Panc1 (cell line): ENCODE results near the gene CMTM6. TPM values are rescaled to one million over a fixed set of nuclear protein-coding genes. Genes with fewer than 3 reads are reported as not detected.

ENCODE experiments used
- ATAC-seq: fragments of 200-7000 bp; cut with Tn5 transposase; 2 replicates; pipeline ENCODE4 v1.9.1; 2020; ENCODE audit warnings: mild to moderate bottlenecking, moderate library complexity
- BruUV-seq: library from RNA; stranded (reverse); fragments of 400-500 nt; replicated peaks from 2 replicates; lab custom pipeline; 2021; lab: Mats Ljungman, UMichigan
- CTCF ChIA-PET: fragments of 300-600 bp; sonication (Branson Sonifier 250); formaldehyde crosslinking; loops from one replicate; lab custom pipeline; 2022; ENCODE audit warnings: antibody characterized with exemption; lab: Charles Lee
- POLR2A ChIA-PET: fragments of 300-600 bp; sonication (Branson Sonifier 250); formaldehyde crosslinking; loops from one replicate; lab custom pipeline; 2022; ENCODE audit warnings: antibody characterized with exemption; lab: Charles Lee
- DNase-seq: peaks from one replicate; pipeline ENCODE4 v3.0.0-alpha.2; 2010; ENCODE audit warnings: low read depth, low spot score
- H3K27ac ChIP-seq: 2 replicates; pipeline ENCODE4 v1.5.1; 2011; ENCODE audit warnings: mild to moderate bottlenecking, low read length, inconsistent platforms
- H3K27me3 ChIP-seq: fragments of 200-500 bp; sonication (Bioruptor generic); 2 replicates; pipeline ENCODE4 v1.6.0; 2014; ENCODE audit warnings: low read length, inconsistent platforms; ENCODE audit not compliant: control insufficient read depth, insufficient read depth
- H3K36me3 ChIP-seq: fragments of 200-500 bp; sonication (Bioruptor generic); 2 replicates; pipeline ENCODE4 v1.5.1; 2014; ENCODE audit warnings: inconsistent platforms, mild to moderate bottlenecking, low read length, moderate library complexity; ENCODE audit not compliant: control insufficient read depth, insufficient read depth
- H3K4me1 ChIP-seq: 2 replicates; pipeline ENCODE4 v1.5.1; 2011; ENCODE audit warnings: inconsistent platforms, mild to moderate bottlenecking, low read length, moderate library complexity; ENCODE audit not compliant: control insufficient read depth, insufficient read depth
- H3K4me3 ChIP-seq, 2 experiments: 2 replicates each; pipeline ENCODE4 v1.5.1; 2011 to 2012; ENCODE audit warnings: low read depth in 2 of 2, low read length in 2 of 2, mild to moderate bottlenecking in 2 of 2, inconsistent platforms in 1 of 2, moderate library complexity in 1 of 2
- H3K9me3 ChIP-seq: fragments of 200-500 bp; sonication (Bioruptor generic); 2 replicates; pipeline ENCODE4 v1.5.1; 2014; ENCODE audit warnings: low read depth, mild to moderate bottlenecking, inconsistent platforms, low read length, moderate library complexity; ENCODE audit not compliant: control insufficient read depth, insufficient read depth
- CTCF ChIP-seq: fragments of 450-650 bp; IDR thresholded peaks from 2 replicates; pipeline ENCODE4 v1.5.1; 2017; ENCODE audit warnings: mild to moderate bottlenecking
- POLR2AphosphoS5 ChIP-seq: IDR thresholded peaks from 2 replicates; pipeline ENCODE4 v1.6.1; 2012; ENCODE audit warnings: mild to moderate bottlenecking, low read depth, low read length, moderate library complexity
- SIN3A ChIP-seq: IDR thresholded peaks from 2 replicates; pipeline ENCODE4 v1.6.1; 2012; ENCODE audit warnings: low read depth, mild to moderate bottlenecking, low read length, moderate library complexity, borderline replicate concordance; ENCODE audit not compliant: insufficient read depth
- TCF7L2 ChIP-seq: IDR thresholded peaks from 2 replicates; pipeline ENCODE4 v1.6.1; 2011; ENCODE audit warnings: mild to moderate bottlenecking, low read depth, low read length, inconsistent platforms
- in situ Hi-C: cut with HindIII; loops from 2 replicates; pipeline ENCODE4 v1.10.0; 2016; ENCODE audit warnings: low sequenced_read_pairs, low pct_unique_long_range_greater_than_20kb
- intact Hi-C: fragments of 100-400 bp; cut with micrococcal nuclease; formaldehyde crosslinking; loops from one replicate; pipeline ENCODE4 v1.10.0; 2022; ENCODE audit not compliant: unreplicated experiment
- total RNA-seq: library from RNA; stranded (reverse); gene quantifications from one replicate; pipeline ENCODE4 v1.2.1, GENCODE V29; 2021; ENCODE audit not compliant: unreplicated experiment
- TF ChIP-seq, protein P1 (sequence below), 2 experiments: IDR thresholded peaks; 2 replicates each; pipeline ENCODE4 v1.6.1; 2011 to 2012; ENCODE audit warnings: low read depth in 2 of 2, control low read depth in 1 of 2, low read length in 1 of 2, mild to moderate bottlenecking in 1 of 2, moderate library complexity in 1 of 2; ENCODE audit not compliant: insufficient read depth in 1 of 2

The CMTM6 gene
- total RNA-seq, 1 experiment from 2014 or later: 56.4 TPM

DNA sequence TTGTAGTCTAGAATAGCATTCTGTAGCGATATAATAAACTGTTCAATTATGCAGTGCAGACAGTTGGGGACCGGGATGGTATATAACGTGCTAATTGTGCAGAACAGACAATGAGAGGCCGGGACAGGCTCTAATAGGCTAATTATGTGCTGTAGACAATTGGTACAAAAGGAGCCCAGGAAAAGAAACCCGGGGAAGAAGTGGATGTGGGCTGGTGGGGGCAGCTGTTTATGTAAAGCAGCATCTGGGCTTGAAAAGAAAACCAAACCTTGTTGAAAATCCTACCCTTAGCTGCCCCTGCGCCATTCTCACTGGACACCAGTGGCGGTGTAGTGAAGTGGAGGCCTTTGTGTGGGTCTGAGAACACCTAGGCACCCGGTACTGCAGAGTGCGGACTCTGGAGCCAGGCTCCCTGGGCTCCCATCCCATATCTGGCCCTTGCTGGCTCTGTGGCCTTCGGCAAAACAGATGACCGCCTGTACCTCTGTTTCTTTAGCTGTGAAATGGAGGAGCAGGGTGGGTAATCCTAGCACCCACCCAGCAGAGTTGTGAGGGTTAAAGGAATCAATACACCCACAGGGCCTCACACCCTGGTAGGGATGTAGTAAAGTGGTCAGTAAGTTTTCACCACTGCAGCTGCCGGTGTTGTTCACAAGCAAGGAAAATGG is 51.5 kb downstream of the CMTM6 start:
- ChIA-PET POLR2A (no interaction called here), CTCF (no interaction called here)
- Histone ChIP-seq H3K4me1 (no peaks in the 10 kb centered on the region), H3K9me3 (no peaks in the 10 kb centered on the region), H3K27me3 (no peaks in the 10 kb centered on the region), H3K36me3 (peaks cover 2% of the 10 kb centered on the region; the same call in 1 of the 2 replicates), H3K27ac (no peak overlapping the region), H3K4me3 (no peak overlapping the region)
- TF ChIP-seq TCF7L2 (no peak), CTCF (no peak), POLR2AphosphoS5 (no peak), SIN3A (no peak)
- TF ChIP-seq, protein P1, sequence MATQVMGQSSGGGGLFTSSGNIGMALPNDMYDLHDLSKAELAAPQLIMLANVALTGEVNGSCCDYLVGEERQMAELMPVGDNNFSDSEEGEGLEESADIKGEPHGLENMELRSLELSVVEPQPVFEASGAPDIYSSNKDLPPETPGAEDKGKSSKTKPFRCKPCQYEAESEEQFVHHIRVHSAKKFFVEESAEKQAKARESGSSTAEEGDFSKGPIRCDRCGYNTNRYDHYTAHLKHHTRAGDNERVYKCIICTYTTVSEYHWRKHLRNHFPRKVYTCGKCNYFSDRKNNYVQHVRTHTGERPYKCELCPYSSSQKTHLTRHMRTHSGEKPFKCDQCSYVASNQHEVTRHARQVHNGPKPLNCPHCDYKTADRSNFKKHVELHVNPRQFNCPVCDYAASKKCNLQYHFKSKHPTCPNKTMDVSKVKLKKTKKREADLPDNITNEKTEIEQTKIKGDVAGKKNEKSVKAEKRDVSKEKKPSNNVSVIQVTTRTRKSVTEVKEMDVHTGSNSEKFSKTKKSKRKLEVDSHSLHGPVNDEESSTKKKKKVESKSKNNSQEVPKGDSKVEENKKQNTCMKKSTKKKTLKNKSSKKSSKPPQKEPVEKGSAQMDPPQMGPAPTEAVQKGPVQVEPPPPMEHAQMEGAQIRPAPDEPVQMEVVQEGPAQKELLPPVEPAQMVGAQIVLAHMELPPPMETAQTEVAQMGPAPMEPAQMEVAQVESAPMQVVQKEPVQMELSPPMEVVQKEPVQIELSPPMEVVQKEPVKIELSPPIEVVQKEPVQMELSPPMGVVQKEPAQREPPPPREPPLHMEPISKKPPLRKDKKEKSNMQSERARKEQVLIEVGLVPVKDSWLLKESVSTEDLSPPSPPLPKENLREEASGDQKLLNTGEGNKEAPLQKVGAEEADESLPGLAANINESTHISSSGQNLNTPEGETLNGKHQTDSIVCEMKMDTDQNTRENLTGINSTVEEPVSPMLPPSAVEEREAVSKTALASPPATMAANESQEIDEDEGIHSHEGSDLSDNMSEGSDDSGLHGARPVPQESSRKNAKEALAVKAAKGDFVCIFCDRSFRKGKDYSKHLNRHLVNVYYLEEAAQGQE (IDR thresholded peaks at IDR 0.05; ENCODE audit: insufficient read depth in 1 of 2, low read depth in 2 of 2, low read length in 1 of 2): no peak
- no TSS peak for BruUV-seq
- in situ Hi-C loops (no loop called here), intact Hi-C loops (no loop called here)
- DNase-seq: no peak
- no peak for ATAC-seq

DNA sequence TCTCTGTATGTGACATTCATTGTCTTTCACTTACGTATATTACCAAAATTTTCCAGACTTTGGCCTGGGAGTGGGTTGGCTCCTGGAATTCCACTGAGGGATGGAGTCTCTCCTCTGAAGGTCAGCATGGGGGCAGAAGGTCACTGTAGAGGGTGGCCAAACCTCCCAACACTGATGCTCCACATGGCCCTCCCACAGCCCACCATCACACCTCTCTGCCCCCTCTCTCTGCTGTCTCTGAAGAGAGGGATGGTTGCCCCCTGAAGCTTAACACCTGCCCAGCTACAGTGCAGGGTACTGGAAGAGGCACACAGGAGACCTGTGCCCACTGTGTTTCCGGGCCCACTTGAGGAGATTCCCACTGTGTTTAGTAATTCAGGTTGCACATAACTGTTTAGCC is 52.2 kb downstream of the CMTM6 start:
- no peaks in the 10 kb centered on the region for H3K27me3 ChIP-seq
- no peak overlapping the region for H3K27ac ChIP-seq
- no peak for ATAC-seq
- TF ChIP-seq TCF7L2 (no peak), POLR2AphosphoS5 (no peak), CTCF (no peak), SIN3A (no peak)
- TF ChIP-seq, protein P1 (IDR thresholded peaks at IDR 0.05; ENCODE audit: insufficient read depth in 1 of 2, low read depth in 2 of 2, low read length in 1 of 2): no peak
- in situ Hi-C loops (no loop called here), intact Hi-C loops (no loop called here)
- no peak overlapping the region for H3K4me3 ChIP-seq
- POLR2A ChIA-PET: no interaction called here
- no peaks in the 10 kb centered on the region for H3K9me3 ChIP-seq
- CTCF ChIA-PET: no interaction called here
- peaks cover 2% of the 10 kb centered on the region; the same call in 1 of the 2 replicates for H3K36me3 ChIP-seq
- no peaks in the 10 kb centered on the region for H3K4me1 ChIP-seq
- no peak for DNase-seq
- no TSS peak for BruUV-seq
